ENCODE data around the gene CHCHD6.

Gene CHCHD6

GRCh38 chr3:126743350-126743749 lies 39.3 kb downstream of the CHCHD6 start:
- no peak for DNase-seq (ENCODE audit: low read depth in 2 of 2)

DNA sequence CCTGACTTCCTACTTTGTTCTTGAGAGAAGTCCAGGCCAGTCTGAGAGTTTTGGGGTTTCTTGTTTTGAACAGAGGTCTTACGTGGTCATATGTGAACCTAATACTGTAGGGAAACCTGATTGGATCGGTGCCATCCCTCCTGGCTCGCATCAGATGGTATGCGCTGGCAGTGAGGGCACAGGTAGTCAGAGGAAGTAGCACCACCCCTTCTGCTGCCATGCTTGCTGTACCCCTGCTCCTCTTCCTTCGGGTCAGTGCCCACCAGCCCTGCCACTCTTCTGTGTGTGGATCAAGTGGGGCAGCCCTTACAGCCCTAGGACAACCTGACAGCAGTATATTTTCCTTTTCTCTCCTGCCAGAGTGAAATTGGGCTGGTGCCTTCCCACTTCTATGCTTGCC lies 39.7 kb downstream of the CHCHD6 start:
- DNase-seq (ENCODE audit: low read depth in 2 of 2) = no peak

DNA sequence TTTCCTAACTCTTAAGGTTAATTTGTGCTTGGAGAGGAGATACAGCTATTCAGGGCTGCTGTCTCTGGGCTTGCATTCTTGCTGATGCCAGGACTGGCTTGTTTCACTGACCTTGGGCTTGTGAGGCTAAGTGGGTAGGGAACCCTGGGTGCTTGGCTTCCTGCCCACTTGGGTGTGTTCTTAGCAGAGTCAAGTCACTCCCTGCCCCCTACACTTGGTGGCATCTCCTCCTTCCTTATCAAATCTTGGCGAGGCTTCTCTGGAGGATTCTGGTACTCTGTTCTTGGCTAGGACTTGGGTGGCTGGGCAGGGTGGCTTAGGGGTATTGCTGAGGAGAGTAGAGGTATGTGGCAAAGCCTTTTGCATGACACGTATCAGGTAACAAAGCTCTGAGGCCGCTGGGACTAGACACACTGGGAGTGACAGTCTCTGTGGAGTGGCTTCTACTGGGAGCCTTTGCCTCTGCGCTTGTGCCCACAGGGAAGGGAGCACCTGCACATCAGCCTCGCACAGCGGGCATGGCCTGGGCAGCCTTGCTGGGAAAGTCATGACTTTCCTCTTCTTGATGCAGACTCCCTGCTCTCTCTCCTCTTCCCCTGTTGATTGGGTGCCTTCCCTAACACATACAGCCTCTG lies 41.8 kb downstream of the CHCHD6 start:
- no peak for DNase-seq (ENCODE audit: low read depth in 2 of 2)

- peak; percentile 4 to 11 for DNase-seq (ENCODE audit: low read depth in 2 of 2)
These were observed 42.5 kb downstream of the CHCHD6 start for GRCh38 chr3:126746395-126747177.

DNA sequence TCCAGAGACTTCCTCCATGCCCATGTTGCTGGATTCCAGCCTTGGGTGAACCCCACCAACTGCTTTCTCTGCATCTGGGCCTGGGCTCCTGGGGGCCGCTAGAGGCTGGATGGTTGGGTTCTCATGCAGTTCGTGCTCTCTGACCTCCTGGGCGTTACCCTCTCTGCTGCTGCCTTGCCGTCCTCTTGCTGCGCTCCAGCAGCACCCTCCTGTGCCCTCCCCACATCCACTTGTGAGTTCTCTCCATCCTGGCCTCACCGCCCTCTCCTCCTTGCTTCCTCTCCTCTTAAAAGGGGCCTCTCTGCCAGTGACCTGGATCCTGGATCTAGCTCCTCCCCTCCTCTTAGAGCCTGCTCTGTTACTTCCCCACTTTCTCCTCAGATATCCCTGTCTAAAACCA lies 43.7 kb downstream of the CHCHD6 start:
- DNase-seq (ENCODE audit: low read depth in 2 of 2) = no peak

DNA sequence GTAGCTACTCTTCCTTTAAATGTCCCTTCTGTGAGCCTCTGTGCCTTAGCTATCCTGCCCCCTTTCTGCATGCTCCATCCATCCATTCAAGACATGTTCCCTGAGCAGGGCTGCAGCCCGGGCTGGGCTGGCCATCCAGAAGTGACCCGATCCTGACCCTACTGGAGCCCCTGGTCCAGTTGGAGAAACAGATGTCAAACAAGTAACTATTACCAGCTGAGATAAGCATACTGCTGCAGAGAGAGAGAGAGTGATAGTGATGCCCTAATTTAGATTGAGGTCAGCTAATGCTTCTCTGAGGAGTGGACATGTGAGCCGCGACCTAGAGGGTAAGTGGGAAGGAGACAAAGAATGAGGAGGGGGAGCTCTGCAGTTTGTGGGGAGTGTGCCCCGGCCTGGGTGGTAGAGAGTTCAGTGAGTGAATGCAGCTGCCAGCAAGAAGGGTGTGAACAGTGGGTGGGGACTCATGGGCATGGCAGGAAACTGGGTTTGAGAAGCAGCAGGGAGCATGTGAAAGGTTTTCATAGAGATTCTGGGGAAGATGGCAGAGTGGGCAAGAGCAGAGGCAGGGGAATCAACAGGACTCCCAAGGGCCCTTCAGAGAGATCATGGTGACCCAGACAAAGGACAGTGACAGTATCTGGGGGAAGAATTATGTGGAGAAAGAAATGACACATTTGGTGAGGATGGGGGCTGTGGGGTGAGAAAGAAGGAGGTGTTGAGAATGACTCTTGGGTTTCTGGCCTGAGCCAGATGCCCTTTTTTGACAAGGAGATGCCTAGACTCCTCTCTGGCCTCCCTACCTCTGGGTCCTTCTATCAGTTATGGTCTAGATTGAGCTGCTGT lies 44.9 kb downstream of the CHCHD6 start:
- DNase-seq (ENCODE audit: low read depth in 2 of 2) = no peak

DNA sequence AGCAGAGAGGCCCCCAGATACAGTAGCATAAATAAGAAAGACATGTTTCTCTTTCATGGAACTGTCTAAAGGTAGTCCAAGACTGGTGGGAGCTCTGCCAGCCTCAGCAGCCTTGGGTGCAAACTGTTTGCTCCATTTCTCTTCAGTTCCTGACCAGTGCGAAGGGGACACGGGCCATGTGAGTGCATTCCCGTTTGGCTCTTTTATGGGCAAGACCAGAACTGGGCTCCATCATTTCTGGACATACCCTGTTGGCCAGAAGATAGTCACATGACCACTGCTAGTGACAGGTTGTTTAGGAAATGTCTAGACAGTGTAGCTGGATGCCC lies 45.5 kb downstream of the CHCHD6 start:
- no peak for DNase-seq (ENCODE audit: low read depth in 2 of 2)

DNA sequence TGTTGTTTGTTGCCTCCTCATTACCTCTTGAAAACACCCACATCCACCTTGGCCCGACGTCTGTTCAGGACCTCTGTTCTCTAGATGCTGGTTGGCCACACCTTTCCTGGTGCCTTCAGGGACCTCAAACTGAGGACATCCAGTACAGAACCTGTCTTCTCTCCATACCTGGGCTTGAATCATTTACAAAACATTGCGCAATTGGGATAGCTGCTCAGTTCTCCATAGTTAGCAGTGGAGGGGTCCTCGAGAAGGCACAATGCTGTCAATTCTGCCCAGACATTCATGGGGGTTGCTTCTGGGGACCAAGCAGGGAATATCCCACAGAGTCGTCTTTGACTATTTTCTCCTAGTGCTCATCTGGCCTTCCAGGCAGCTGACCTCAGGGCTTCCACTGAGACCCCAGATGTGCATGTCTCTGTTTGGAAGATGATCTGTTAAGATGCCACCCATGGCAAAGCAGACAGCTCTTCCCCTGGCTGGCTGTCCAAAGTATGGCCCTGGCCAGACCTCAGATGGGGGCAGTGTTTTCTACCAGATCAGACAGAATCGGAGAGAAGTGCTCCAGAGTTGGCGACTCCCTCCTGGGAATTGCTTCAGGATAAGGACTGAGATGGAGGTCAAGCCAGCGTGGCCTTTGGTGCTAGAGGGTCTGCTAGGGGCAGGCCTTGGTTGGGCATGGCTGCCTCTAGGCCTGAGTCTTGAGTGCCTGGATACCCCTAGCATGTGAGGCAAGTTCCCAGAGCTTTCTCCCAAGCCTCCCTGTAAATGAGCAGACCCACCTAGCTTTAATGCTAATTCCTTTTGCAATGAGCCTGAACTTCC lies 46.1 kb downstream of the CHCHD6 start:
- no peak for DNase-seq (ENCODE audit: low read depth in 2 of 2)

- no peak for DNase-seq (ENCODE audit: low read depth in 2 of 2)
These were observed 46.7 kb downstream of the CHCHD6 start for GRCh38 chr3:126750756-126751121.

DNA sequence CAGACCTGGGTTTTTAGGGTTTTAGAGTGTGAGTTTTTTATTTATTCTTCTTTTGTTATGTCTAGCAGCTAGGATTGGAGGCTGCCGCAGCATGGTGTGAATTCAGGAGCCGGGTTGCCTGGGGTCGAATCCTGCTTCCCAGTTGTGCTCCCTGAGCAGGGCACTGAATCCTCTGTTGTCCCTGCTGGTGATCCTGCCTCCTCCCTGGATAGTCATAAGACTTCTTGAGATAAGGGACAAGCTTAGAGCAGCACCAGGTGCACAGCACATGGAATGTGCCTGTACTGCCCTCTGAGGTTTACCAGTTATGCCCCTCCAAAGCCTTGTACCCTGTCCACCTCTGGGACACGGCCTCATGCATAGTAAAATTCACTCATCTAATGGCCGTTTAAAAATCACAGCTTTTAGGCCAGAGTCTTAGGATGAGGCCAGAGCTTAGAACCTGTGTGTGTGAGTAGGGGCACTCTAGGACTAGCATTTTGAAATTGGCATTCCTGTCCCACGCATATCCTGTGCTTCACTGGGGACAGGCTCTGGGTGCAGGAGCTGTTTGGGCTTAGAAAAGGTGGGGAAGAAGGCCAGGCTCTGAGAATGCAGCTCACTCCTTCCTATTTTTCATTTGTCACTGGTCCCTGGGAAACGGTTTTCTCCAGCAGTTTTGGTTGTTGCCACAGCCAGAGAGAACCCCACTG lies 47.7 kb downstream of the CHCHD6 start:
- no peak for DNase-seq (ENCODE audit: low read depth in 2 of 2)

GRCh38 chr3:126752303-126753190 lies 48.5 kb downstream of the CHCHD6 start:
- peak; percentile 32 to 33 for DNase-seq (ENCODE audit: low read depth in 2 of 2)

DNA sequence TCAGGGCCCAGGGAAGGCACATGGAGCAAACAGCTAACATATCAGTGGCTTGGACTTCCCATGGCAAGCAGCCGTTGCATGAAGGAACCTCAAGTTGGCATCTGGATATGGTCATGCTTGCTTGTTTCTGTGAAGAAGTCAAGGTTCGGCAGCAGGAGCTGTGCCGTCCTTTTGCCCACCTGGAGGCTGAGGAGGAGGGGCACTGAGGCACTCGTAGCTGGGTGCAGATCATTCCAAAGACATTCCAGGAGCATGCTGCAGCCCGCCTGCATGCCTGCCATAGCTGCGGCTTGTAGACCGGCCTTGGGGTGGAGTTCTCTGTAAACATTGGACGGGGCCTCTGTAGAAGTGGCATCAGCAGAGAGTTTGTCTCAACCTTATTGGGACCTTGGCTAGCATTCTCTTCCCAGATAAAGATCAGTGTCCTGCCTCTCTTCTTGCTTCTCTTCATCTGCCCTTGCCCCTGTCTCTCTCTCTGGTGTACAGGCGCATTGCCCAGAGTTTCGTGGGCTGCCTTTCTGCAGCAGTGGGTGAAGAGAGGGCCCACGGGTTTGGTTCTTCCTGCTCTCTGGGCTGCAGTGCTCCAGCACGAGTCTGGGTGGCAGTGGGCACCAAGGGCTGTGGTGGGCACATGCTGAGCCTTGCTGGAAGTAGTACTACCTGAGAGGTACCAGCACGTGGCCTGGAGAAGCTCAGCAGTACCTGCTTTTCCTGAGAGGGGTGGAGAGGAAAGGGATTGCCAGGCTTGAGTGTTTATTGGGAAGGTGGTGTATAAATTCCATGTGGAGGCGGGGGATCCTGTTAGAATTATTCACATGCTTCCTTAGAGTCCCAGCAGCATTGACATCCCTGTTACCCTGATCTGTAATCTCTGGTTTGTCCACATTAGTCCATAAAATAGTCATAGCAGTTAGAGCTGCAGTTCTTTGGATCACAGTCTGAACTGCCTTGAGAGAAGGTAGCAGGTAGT lies 49.4 kb downstream of the CHCHD6 start:
- peak; percentile 4 to 11 for DNase-seq (ENCODE audit: low read depth in 2 of 2)

- no peak for DNase-seq (ENCODE audit: low read depth in 2 of 2)
These were observed 51.8 kb downstream of the CHCHD6 start for GRCh38 chr3:126755866-126756265.

DNA sequence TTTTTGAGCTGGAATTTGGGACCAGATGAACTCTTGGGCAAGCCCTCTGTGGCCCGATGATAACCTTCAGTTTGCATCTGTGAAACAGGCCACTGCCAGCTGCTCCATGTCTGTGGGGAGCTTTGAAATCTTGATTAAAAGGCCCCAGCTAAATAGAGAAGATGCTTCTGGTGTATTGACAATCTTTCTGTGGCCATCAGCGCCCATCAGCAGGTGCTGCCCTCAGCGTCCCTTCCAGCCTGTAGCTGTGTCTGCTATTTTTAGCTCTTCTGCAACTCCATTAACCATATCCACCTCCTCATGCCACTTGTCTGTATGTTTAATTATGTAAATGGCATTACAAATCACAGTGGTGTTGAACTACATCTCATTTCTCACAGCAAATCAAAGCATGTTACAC lies 54.0 kb downstream of the CHCHD6 start:
- DNase-seq (ENCODE audit: low read depth in 2 of 2) = no peak

DNA sequence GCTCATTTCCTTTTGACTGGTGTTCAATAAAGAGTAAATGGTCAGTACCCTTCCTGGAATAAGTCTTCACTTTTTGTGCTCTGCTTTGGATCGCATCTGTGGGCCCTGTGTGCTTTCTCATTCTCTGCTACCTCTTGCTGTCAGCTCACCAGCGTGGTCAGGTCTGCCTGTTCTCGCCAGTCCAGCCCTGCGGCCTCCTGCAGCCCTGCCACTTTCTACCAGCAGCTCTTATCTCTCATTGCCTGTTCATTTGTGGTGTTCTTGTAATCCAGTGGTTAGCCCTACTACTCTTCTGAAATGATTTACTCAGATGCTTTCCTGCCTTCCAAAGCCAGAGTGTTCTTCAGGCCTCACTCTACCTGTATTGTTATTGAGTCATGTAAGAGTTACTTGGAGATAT lies 54.8 kb downstream of the CHCHD6 start:
- DNase-seq (ENCODE audit: low read depth in 2 of 2) = no peak

GRCh38 chr3:126760541-126760940 lies 56.5 kb downstream of the CHCHD6 start:
- DNase-seq (ENCODE audit: low read depth in 2 of 2) = no peak

- no peak for DNase-seq (ENCODE audit: low read depth in 2 of 2)
These were observed 59.0 kb downstream of the CHCHD6 start for GRCh38 chr3:126763035-126763434.

- DNase-seq (ENCODE audit: low read depth in 2 of 2) = no peak
These were observed 61.4 kb downstream of the CHCHD6 start for GRCh38 chr3:126765187-126766069.
